Endothelial cell (in vitro differentiated cells): Measurements from ENCODE around the gene BEST1. TPM values are rescaled to one million over a fixed set of nuclear protein-coding genes. Genes with fewer than 3 reads are reported as not detected.
"Not testable (repeated sequence)": the region's sequence is repeated elsewhere in the genome, so short reads cannot be mapped to it uniquely, and the experiment has no call there.

Experiments used
- DNase-seq: peaks from one replicate; pipeline ENCODE4 v3.0.0; 2021; ENCODE audit warnings: low spot score
- H3K27ac Mint-ChIP-seq: one replicate; pipeline ENCODE4 v1.8.0; 2021; ENCODE audit warnings: mixed read lengths, inconsistent platforms; ENCODE audit not compliant: unreplicated experiment
- H3K27me3 Mint-ChIP-seq: one replicate; pipeline ENCODE4 v1.8.0; 2021; ENCODE audit warnings: mild to moderate bottlenecking, moderate library complexity, mixed read lengths, inconsistent platforms; ENCODE audit not compliant: unreplicated experiment
- H3K36me3 Mint-ChIP-seq: one replicate; pipeline ENCODE4 v1.8.0; 2021; ENCODE audit warnings: mild to moderate bottlenecking, low read depth, mixed read lengths, inconsistent platforms; ENCODE audit not compliant: unreplicated experiment
- H3K4me1 Mint-ChIP-seq: one replicate; pipeline ENCODE4 v1.8.0; 2021; ENCODE audit warnings: mild to moderate bottlenecking, mixed read lengths, inconsistent platforms; ENCODE audit not compliant: unreplicated experiment
- H3K4me3 Mint-ChIP-seq: one replicate; pipeline ENCODE4 v1.8.0; 2021; ENCODE audit warnings: mild to moderate bottlenecking, mixed read lengths, inconsistent platforms; ENCODE audit not compliant: unreplicated experiment
- H3K9me3 Mint-ChIP-seq: one replicate; pipeline ENCODE4 v1.8.0; 2021; ENCODE audit warnings: mixed read lengths, inconsistent platforms; ENCODE audit not compliant: unreplicated experiment
- CTCF ChIP-seq: fragments of 200-600 bp; sonication (generic); IDR thresholded peaks from one replicate; pipeline ENCODE4 v1.5.0; 2021; ENCODE audit warnings: antibody characterized with exemption; ENCODE audit not compliant: unreplicated experiment
- total RNA-seq: library from RNA; stranded (reverse); fragmentation: NEBNext Ultra II Directional; extraction: Animal tissue kit (Norgen Biotek cat#: 25700); gene quantifications from one replicate; pipeline ENCODE4 v1.2.1, GENCODE V29; 2021; ENCODE audit not compliant: unreplicated experiment

Gene BEST1
- total RNA-seq, 1 donor from 2014 or later = 0.08 TPM

GRCh38 chr11:61951484-61952135, 1.5 kb downstream of the BEST1 start:
- H3K27ac Mint-ChIP-seq = no peak overlapping the region
- no peak for DNase-seq
- H3K4me1 Mint-ChIP-seq = peaks cover 3% of the 10 kb centered on the region
- H3K4me3 Mint-ChIP-seq = no peak overlapping the region
- peaks cover 4% of the 10 kb centered on the region for H3K36me3 Mint-ChIP-seq
- peaks cover 8% of the 10 kb centered on the region for H3K27me3 Mint-ChIP-seq
- TF ChIP-seq CTCF = no peak
- no peaks in the 10 kb centered on the region for H3K9me3 Mint-ChIP-seq

DNA sequence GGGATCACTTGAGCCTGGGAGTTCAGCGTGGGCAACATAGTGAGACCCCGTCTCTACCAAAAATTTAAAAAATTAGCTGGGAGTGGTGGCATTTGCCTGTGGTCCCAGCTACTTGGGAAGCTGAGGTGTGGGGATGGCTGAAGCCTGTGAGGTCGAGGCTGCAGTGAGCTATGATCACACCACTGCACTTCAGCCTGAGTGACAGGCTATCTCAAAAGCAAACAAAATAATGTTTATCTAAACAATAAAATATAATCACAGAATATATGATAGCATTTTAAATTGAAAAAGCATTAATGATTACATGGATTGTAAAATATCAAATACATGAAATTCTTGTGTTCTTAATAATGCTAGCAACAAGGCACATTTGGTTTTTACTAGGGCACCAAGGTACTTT, 2.7 kb downstream of the BEST1 start:
- H3K36me3 Mint-ChIP-seq = no peaks in the 10 kb centered on the region
- no peak for DNase-seq
- peaks cover 4% of the 10 kb centered on the region for H3K27me3 Mint-ChIP-seq
- no peaks in the 10 kb centered on the region for H3K9me3 Mint-ChIP-seq
- H3K4me1 Mint-ChIP-seq = peaks cover 3% of the 10 kb centered on the region
- no peak for TF ChIP-seq CTCF
- no peak overlapping the region for H3K4me3 Mint-ChIP-seq
- H3K27ac Mint-ChIP-seq = no peak overlapping the region

DNA sequence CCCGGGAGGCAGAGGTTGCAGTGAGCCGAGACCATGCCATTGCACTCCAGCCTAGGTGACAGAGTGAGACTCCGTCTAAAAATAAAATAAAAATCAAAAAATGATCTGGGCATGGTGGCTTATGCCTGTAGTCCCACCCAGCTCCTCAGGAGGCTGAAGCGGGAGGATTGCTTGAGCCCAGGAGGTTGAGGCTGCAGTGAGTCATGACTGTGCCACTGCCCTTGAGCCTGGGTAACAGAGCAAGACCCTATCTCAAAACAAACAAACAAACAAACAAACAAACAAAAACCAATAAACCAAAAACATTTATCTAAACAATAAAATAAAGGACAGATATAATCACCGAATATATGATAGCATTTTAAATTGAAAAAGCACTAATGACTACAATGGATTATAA, 3.5 kb downstream of the BEST1 start:
- not testable (repeated sequence) for H3K36me3 Mint-ChIP-seq, H3K4me1 Mint-ChIP-seq, DNase-seq, H3K27ac Mint-ChIP-seq, H3K27me3 Mint-ChIP-seq, H3K4me3 Mint-ChIP-seq, H3K9me3 Mint-ChIP-seq

DNA sequence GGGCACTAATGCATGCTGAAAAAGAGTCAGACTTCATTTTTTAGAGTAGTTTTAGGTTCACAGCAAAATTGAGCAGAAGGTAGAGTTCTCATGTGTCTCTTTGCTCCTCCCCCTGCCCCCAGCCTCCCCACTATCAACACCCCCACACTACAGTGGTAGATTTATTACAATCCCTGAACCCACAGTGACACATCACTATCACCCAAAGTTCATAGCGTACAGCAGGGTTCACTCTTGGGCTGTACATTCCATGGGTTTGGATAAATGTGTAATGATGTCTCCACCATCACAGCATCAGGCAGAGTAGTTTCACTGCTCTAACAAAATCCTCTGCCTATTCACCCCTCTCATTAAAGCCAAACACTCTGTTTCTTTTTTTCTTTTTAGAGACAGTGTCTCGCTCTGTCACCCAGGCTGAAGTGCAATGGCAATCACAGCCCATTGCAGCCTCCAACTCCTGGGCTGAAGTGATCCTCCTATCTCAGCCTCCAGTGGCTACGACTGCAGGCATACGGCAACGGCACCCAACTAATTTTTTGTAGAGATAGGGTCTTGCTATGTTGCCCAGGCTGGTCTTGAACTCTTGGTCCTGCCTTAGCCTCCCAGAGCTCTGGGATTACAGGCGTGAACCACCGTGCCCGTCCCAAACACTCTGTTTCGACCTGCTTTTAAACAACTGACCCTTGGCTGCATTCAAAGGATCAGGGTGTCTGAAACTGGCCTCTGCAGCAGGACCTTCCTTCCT, 4.1 kb downstream of the BEST1 start:
- H3K27ac Mint-ChIP-seq = no peak overlapping the region
- peaks cover 3% of the 10 kb centered on the region for H3K4me1 Mint-ChIP-seq
- H3K9me3 Mint-ChIP-seq = no peaks in the 10 kb centered on the region
- no peak overlapping the region for H3K4me3 Mint-ChIP-seq
- TF ChIP-seq CTCF = no peak
- no peak for DNase-seq
- no peaks in the 10 kb centered on the region for H3K36me3 Mint-ChIP-seq
- H3K27me3 Mint-ChIP-seq = peaks cover 5% of the 10 kb centered on the region

- Mint-ChIP-seq H3K4me3 (no peak overlapping the region), H3K27ac (no peak overlapping the region), H3K9me3 (no peaks in the 10 kb centered on the region), H3K27me3 (peaks cover 5% of the 10 kb centered on the region), H3K4me1 (peaks cover 3% of the 10 kb centered on the region), H3K36me3 (no peaks in the 10 kb centered on the region)
- TF ChIP-seq CTCF = no peak
- peak; percentile 38 for DNase-seq
Measured at GRCh38 chr11:61954851-61955421, 4.8 kb downstream of the BEST1 start.
